H9 (cell line): ENCODE data around the gene TCEAL3. TPM values are rescaled to one million over a fixed set of nuclear protein-coding genes. Genes with fewer than 3 reads are reported as not detected.
"Not testable (repeated sequence)": the region's sequence is repeated elsewhere in the genome, so short reads cannot be mapped to it uniquely, and the experiment has no call there.

ENCODE experiments used
- DNase-seq: peaks from one replicate; pipeline ENCODE4 v3.0.0-alpha.2; 2017
- H2AFZ ChIP-seq: one replicate; pipeline ENCODE4 v1.6.1; 2013; ENCODE audit warnings: mild to moderate bottlenecking, low read length, control low read depth, moderate library complexity
- H2AK5ac ChIP-seq: 2 replicates; pipeline ENCODE4 v1.6.1; 2013; ENCODE audit warnings: low read length, control low read depth, mixed read lengths; ENCODE audit not compliant: insufficient read length
- H2BK120ac ChIP-seq: one replicate; pipeline ENCODE4 v1.6.1; 2013; ENCODE audit warnings: low read depth, mild to moderate bottlenecking, low read length, control low read depth, inconsistent platforms; ENCODE audit not compliant: poor library complexity, severe bottlenecking
- H2BK12ac ChIP-seq: 2 replicates; pipeline ENCODE4 v1.6.1; 2013; ENCODE audit warnings: low read length, control low read depth, mixed read lengths, low read depth; ENCODE audit not compliant: insufficient read length
- H2BK15ac ChIP-seq: 2 replicates; pipeline ENCODE4 v1.6.1; 2013; ENCODE audit warnings: low read depth, low read length, control low read depth
- H2BK20ac ChIP-seq: one replicate; pipeline ENCODE4 v1.6.1; 2013; ENCODE audit warnings: low read depth, mild to moderate bottlenecking, low read length, control low read depth, inconsistent platforms; ENCODE audit not compliant: poor library complexity, severe bottlenecking
- H2BK5ac ChIP-seq: 2 replicates; pipeline ENCODE4 v1.6.1; 2013; ENCODE audit warnings: low read length, control low read depth, mixed read lengths; ENCODE audit not compliant: insufficient read length
- H3K14ac ChIP-seq: 2 replicates; pipeline ENCODE4 v1.6.1; 2013; ENCODE audit warnings: low read length, control low read depth; ENCODE audit not compliant: insufficient read depth
- H3K18ac ChIP-seq: 2 replicates; pipeline ENCODE4 v1.6.1; 2013; ENCODE audit warnings: low read depth, mild to moderate bottlenecking, mixed read lengths, low read length, control low read depth; ENCODE audit not compliant: insufficient read length
- H3K23ac ChIP-seq: 2 replicates; pipeline ENCODE4 v1.6.1; 2013; ENCODE audit warnings: low read length, control low read depth, mixed read lengths, low read depth; ENCODE audit not compliant: insufficient read length
- H3K23me2 ChIP-seq: 2 replicates; pipeline ENCODE4 v1.6.1; 2013; ENCODE audit warnings: low read depth, mild to moderate bottlenecking, mixed read lengths, low read length, control low read depth; ENCODE audit not compliant: insufficient read length, poor library complexity, severe bottlenecking
- H3K27ac ChIP-seq: 2 replicates; pipeline ENCODE4 v1.5.1; 2013; ENCODE audit warnings: low read length, control low read depth, mixed read lengths, low read depth; ENCODE audit not compliant: insufficient read length
- H3K27me3 ChIP-seq: 2 replicates; pipeline ENCODE4 v1.6.1; 2013; ENCODE audit warnings: low read length, control low read depth, inconsistent platforms; ENCODE audit not compliant: insufficient read depth
- H3K4ac ChIP-seq: 2 replicates; pipeline ENCODE4 v1.6.1; 2013; ENCODE audit warnings: low read depth, mild to moderate bottlenecking, control low read depth, inconsistent platforms, low read length, moderate library complexity
- H3K4me1 ChIP-seq: 2 replicates; pipeline ENCODE4 v1.6.1; 2013; ENCODE audit warnings: low read length, control low read depth, inconsistent platforms; ENCODE audit not compliant: insufficient read depth
- H3K4me2 ChIP-seq: 2 replicates; pipeline ENCODE4 v1.6.1; 2013; ENCODE audit warnings: low read length, control low read depth, mixed read lengths; ENCODE audit not compliant: insufficient read length, insufficient read depth
- H3K56ac ChIP-seq: 2 replicates; pipeline ENCODE4 v1.6.1; 2013; ENCODE audit warnings: low read depth, mild to moderate bottlenecking, mixed read lengths, low read length, control low read depth; ENCODE audit not compliant: insufficient read length
- H3K79me1 ChIP-seq: 2 replicates; pipeline ENCODE4 v1.6.1; 2013; ENCODE audit warnings: low read depth, mild to moderate bottlenecking, moderate library complexity, low read length, control low read depth, inconsistent platforms; ENCODE audit not compliant: insufficient read depth, poor library complexity, severe bottlenecking
- H3K79me2 ChIP-seq: 2 replicates; pipeline ENCODE4 v1.6.1; 2013; ENCODE audit warnings: low read length, control low read depth, inconsistent platforms; ENCODE audit not compliant: insufficient read depth
- H3K9ac ChIP-seq: 2 replicates; pipeline ENCODE4 v1.6.1; 2013; ENCODE audit warnings: low read length, control low read depth, mixed read lengths; ENCODE audit not compliant: insufficient read length; ENCODE audit errors: extremely low read depth
- H3K9me3 ChIP-seq: one replicate; pipeline ENCODE4 v1.6.1; 2013; ENCODE audit warnings: low read depth, low read length, inconsistent platforms; ENCODE audit not compliant: control insufficient read depth
- H3T11ph ChIP-seq: one replicate; pipeline ENCODE4 v1.6.1; 2013; ENCODE audit warnings: mild to moderate bottlenecking, low read length, control low read depth, inconsistent platforms
- H4K20me1 ChIP-seq: one replicate; pipeline ENCODE4 v1.6.1; 2013; ENCODE audit not compliant: control insufficient read depth, insufficient read length, insufficient read depth
- H4K5ac ChIP-seq: 2 replicates; pipeline ENCODE4 v1.6.1; 2013; ENCODE audit warnings: low read depth, mild to moderate bottlenecking, mixed read lengths, low read length, control low read depth; ENCODE audit not compliant: insufficient read length
- H4K8ac ChIP-seq: replicated peaks from 2 replicates; pipeline ENCODE4 v1.6.1; 2013; ENCODE audit warnings: low read length, control low read depth, mixed read lengths, low read depth; ENCODE audit not compliant: insufficient read length
- H4K91ac ChIP-seq: 2 replicates; pipeline ENCODE4 v1.6.1; 2013; ENCODE audit warnings: low read depth, mild to moderate bottlenecking, moderate library complexity, mixed read lengths, low read length, control low read depth; ENCODE audit not compliant: insufficient read length
- H3K27ac Mint-ChIP-seq, 3 experiments: 2 replicates in 2 of 3; 3 replicates in 1 of 3; pipeline ENCODE4 v1.8.0; 2020 to 2021; ENCODE audit warnings: mixed read lengths in 3 of 3, mild to moderate bottlenecking in 1 of 3, moderate library complexity in 1 of 3
- H3K27me3 Mint-ChIP-seq: 2 replicates; pipeline ENCODE4 v1.8.0; 2021; ENCODE audit warnings: low read depth, mild to moderate bottlenecking, moderate library complexity, mixed read lengths
- H3K36me3 Mint-ChIP-seq, 3 experiments: 2 replicates in 2 of 3; 3 replicates in 1 of 3; pipeline ENCODE4 v1.8.0; 2020 to 2021; ENCODE audit warnings: low read depth in 3 of 3, mixed read lengths in 3 of 3; ENCODE audit not compliant: insufficient read depth in 1 of 3
- H3K4me1 Mint-ChIP-seq, 2 experiments: 2 replicates each; pipeline ENCODE4 v1.8.0; 2020; ENCODE audit warnings: mixed read lengths in 2 of 2
- H3K4me3 Mint-ChIP-seq, 2 experiments: 2 replicates in 1 of 2; 3 replicates in 1 of 2; pipeline ENCODE4 v1.8.0; 2020 to 2021; ENCODE audit warnings: mild to moderate bottlenecking in 2 of 2, mixed read lengths in 2 of 2, moderate library complexity in 1 of 2
- H3K9me3 Mint-ChIP-seq, 2 experiments: 2 replicates in 1 of 2; 3 replicates in 1 of 2; pipeline ENCODE4 v1.8.0; 2020; ENCODE audit warnings: mild to moderate bottlenecking in 2 of 2, mixed read lengths in 2 of 2, moderate library complexity in 1 of 2
- WGBS: extraction: QIAGEN DNeasy Blood & Tissue Kit; methylation state at CpG from one replicate; pipeline ENCODE4 v1.1.7; 2013; ENCODE audit warnings: missing lambda C conversion rate, low lambda C conversion rate, mixed read lengths; ENCODE audit not compliant: insufficient read length; ENCODE audit errors: extremely low coverage; 5-methylcytosine and 5-hydroxymethylcytosine counted together
- total RNA-seq: library from RNA; stranded (reverse); gene quantifications from 2 replicates; pipeline ENCODE4 v1.2.1, GENCODE V29; 2021
- TF ChIP-seq, protein P1 (sequence below): fragments of 200-600 bp; sonication (generic); conservative IDR thresholded peaks from 3 replicates; pipeline ENCODE4 v1.8.0; 2021; ENCODE audit warnings: antibody characterized with exemption, mild to moderate bottlenecking

Gene TCEAL3
- total RNA-seq, 1 experiment from 2014 or later = 11.1 TPM

DNA sequence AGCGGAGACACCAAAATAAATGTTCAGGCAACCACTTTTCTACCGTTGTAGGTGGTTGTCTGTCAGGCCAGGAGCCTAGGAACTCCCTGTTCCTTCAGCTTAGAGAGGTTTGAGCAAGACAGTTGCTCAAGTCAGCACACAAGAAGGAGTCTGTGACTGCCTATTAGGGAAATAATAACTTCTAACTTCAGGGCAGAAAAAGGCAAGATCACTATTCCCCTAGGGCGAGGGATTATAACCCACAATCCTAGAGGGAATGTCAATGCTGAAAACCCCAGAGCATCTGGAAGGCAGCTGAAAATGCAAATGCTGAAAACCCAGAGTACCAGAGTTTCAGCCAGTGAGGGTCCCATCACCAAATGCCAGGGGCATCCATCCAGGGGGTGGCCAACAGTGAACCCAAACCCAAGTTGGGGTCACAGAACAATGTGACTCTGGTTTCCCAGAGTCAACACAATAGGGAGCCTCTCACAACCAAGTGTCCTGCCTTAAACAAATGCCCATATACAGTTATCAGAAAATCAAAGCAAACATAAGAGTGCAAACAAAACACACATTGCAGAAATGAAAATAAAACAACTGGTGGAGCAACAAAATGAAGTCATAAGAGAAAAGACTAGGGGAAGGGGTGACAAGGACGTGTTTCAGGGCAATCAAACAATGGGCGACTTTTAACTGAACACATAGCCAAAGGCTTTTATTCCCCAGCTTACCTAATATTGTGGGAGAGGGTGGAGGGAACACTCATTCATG, 51.1 kb downstream of the TCEAL3 start:
- WGBS = no CpG with 5 or more reads among the region's 5 CpGs
- no peak for DNase-seq
- Histone ChIP-seq H3K9me3 (no peaks in the 10 kb centered on the region), H4K8ac (no peak overlapping the region), H3K56ac (no peak overlapping the region), H3K14ac (no peak overlapping the region), H3K27ac (no peak overlapping the region), H4K20me1 (no peaks in the 10 kb centered on the region), H2AK5ac (no peak overlapping the region), H2BK15ac (no peak overlapping the region), H3K4me2 (no peak overlapping the region), H2AFZ (no peak overlapping the region), H2BK12ac (no peak overlapping the region), H4K91ac (no peak overlapping the region), H4K5ac (no peak overlapping the region), H2BK5ac (no peak overlapping the region), H3K79me2 (no peaks in the 10 kb centered on the region), H2BK20ac (no peak overlapping the region), H3K23me2 (no peaks in the 10 kb centered on the region), H2BK120ac (no peak overlapping the region), H3K18ac (no peak overlapping the region), H3K4ac (no peak overlapping the region), H3K23ac (no peak overlapping the region), H3K9ac (no peak overlapping the region), H3K79me1 (no peaks in the 10 kb centered on the region), H3K4me1 (no peaks in the 10 kb centered on the region), H3K27me3 (no peaks in the 10 kb centered on the region), H3T11ph (no peak overlapping the region)
- H3K27me3 Mint-ChIP-seq = peaks cover 6% of the 10 kb centered on the region; the same call in 1 of the 2 replicates
- no peak overlapping the region for H3K27ac Mint-ChIP-seq
- peaks cover 5 to 11% of the 10 kb centered on the region in 2 experiments; a peak in 3 of 4 replicates for H3K4me1 Mint-ChIP-seq
- peaks cover 2 to 40% of the 10 kb centered on the region in 2 experiments; a peak in 3 of 5 replicates for H3K9me3 Mint-ChIP-seq
- TF ChIP-seq, protein P1, sequence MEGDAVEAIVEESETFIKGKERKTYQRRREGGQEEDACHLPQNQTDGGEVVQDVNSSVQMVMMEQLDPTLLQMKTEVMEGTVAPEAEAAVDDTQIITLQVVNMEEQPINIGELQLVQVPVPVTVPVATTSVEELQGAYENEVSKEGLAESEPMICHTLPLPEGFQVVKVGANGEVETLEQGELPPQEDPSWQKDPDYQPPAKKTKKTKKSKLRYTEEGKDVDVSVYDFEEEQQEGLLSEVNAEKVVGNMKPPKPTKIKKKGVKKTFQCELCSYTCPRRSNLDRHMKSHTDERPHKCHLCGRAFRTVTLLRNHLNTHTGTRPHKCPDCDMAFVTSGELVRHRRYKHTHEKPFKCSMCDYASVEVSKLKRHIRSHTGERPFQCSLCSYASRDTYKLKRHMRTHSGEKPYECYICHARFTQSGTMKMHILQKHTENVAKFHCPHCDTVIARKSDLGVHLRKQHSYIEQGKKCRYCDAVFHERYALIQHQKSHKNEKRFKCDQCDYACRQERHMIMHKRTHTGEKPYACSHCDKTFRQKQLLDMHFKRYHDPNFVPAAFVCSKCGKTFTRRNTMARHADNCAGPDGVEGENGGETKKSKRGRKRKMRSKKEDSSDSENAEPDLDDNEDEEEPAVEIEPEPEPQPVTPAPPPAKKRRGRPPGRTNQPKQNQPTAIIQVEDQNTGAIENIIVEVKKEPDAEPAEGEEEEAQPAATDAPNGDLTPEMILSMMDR = no peak
- H3K36me3 Mint-ChIP-seq = no peaks in the 10 kb centered on the region
- no peak overlapping the region for H3K4me3 Mint-ChIP-seq

DNA sequence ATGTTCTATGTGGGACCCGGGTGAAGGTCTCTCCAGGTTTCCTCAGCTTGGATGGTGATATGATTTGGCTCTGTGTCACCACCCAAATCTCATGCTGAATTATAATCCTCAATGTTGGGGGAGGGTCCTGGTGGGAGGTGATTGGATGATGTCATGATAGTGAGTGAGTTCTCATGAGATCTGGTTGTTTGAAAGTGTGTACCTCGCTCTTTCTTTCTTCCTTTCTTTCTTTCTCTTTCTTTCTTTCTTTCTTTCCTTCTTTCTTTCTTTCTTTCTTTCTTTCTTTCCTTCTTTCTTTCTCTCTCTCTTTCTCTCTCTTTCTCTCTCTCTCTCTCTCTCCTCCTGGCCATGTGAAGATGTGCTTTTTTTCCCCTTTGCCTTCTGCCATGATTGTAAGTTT, 51.7 kb downstream of the TCEAL3 start:
- not testable (repeated sequence) for H3K79me2 ChIP-seq, H3K27ac Mint-ChIP-seq, H3K4me1 ChIP-seq, H3K4me2 ChIP-seq, H2BK20ac ChIP-seq, H3K27me3 Mint-ChIP-seq, H3K27ac ChIP-seq, H4K5ac ChIP-seq, H3K9me3 ChIP-seq, H3K4me3 Mint-ChIP-seq, H2BK5ac ChIP-seq, H4K91ac ChIP-seq, H4K8ac ChIP-seq, H2AFZ ChIP-seq, H3K9ac ChIP-seq, H2AK5ac ChIP-seq, H3T11ph ChIP-seq, H3K4ac ChIP-seq, H2BK12ac ChIP-seq, H3K56ac ChIP-seq, H2BK15ac ChIP-seq, H3K23me2 ChIP-seq, H3K36me3 Mint-ChIP-seq, H3K23ac ChIP-seq, H2BK120ac ChIP-seq, DNase-seq, H3K27me3 ChIP-seq, H4K20me1 ChIP-seq, H3K14ac ChIP-seq, H3K18ac ChIP-seq, H3K79me1 ChIP-seq
- WGBS = no CpG with 5 or more reads among the region's 2 CpGs
- H3K9me3 Mint-ChIP-seq = peaks cover 2 to 38% of the 10 kb centered on the region in 2 experiments; a peak in 3 of 5 replicates
- peaks cover 11 to 15% of the 10 kb centered on the region in 2 experiments; a peak in 3 of 4 replicates for H3K4me1 Mint-ChIP-seq
